Mononuclear cell (primary cell): ENCODE results near the gene PPFIA3. TPM values are rescaled to one million over a fixed set of nuclear protein-coding genes. Genes with fewer than 3 reads are reported as not detected.
A peak's percentile ranks its signal among the peaks of the same experiment; 100 is the strongest.

Experiments
- H3K27me3 ChIP-seq: 2 replicates; pipeline ENCODE4 v1.6.0; 2011; ENCODE audit warnings: low read length, control low read depth; ENCODE audit not compliant: insufficient read depth
- H3K4me1 ChIP-seq: 2 replicates; pipeline ENCODE4 v1.5.1; 2011; ENCODE audit warnings: mild to moderate bottlenecking, low read length, control low read depth; ENCODE audit not compliant: insufficient read depth
- H3K4me3 ChIP-seq: 2 replicates; pipeline ENCODE4 v1.5.1; 2011; ENCODE audit warnings: mild to moderate bottlenecking, low read length, moderate library complexity
- H3K9me3 ChIP-seq: 2 replicates; pipeline ENCODE4 v1.5.1; 2011; ENCODE audit warnings: low read depth, mild to moderate bottlenecking, control low read depth, low read length
- total RNA-seq: library from RNA; depleted of rRNA; stranded (reverse); fragments of >200 nt; gene quantifications from one replicate; pipeline ENCODE4 v1.2.3, GENCODE V29; 2012

Gene PPFIA3
- total RNA-seq, 1 donor, result 1.2 TPM

GRCh38 chr19:49148784-49149651 is 29.7 kb downstream of the PPFIA3 start:
- H3K27me3 ChIP-seq, result peaks cover 44% of the 10 kb centered on the region
- H3K9me3 ChIP-seq, result no peaks in the 10 kb centered on the region
- H3K4me3 ChIP-seq, result no peak overlapping the region
- H3K4me1 ChIP-seq, result peaks cover 33% of the 10 kb centered on the region

GRCh38 chr19:49149652-49150105 is 30.3 kb downstream of the PPFIA3 start:
- H3K27me3 ChIP-seq, result peaks cover 44% of the 10 kb centered on the region
- H3K4me1 ChIP-seq, result peaks cover 33% of the 10 kb centered on the region
- peak overlapping the region; percentile 32 for H3K4me3 ChIP-seq
- H3K9me3 ChIP-seq, result no peaks in the 10 kb centered on the region

GRCh38 chr19:49150106-49150943 is 31.0 kb downstream of the PPFIA3 start:
- no peaks in the 10 kb centered on the region for H3K9me3 ChIP-seq
- H3K27me3 ChIP-seq, result peaks cover 44% of the 10 kb centered on the region
- H3K4me3 ChIP-seq, result peak overlapping the region; percentile 32
- H3K4me1 ChIP-seq, result peaks cover 33% of the 10 kb centered on the region

- peaks cover 44% of the 10 kb centered on the region for H3K27me3 ChIP-seq
- H3K4me3 ChIP-seq, result no peak overlapping the region
- no peaks in the 10 kb centered on the region for H3K9me3 ChIP-seq
- peaks cover 33% of the 10 kb centered on the region for H3K4me1 ChIP-seq
Observed at GRCh38 chr19:49150944-49151243, 31.6 kb downstream of the PPFIA3 start.

- H3K4me1 ChIP-seq, result peaks cover 33% of the 10 kb centered on the region
- no peaks in the 10 kb centered on the region for H3K9me3 ChIP-seq
- no peak overlapping the region for H3K4me3 ChIP-seq
- peaks cover 44% of the 10 kb centered on the region for H3K27me3 ChIP-seq
Observed at GRCh38 chr19:49151267-49152118, 32.1 kb downstream of the PPFIA3 start.

- H3K27me3 ChIP-seq, result peaks cover 44% of the 10 kb centered on the region
- H3K4me3 ChIP-seq, result no peak overlapping the region
- no peaks in the 10 kb centered on the region for H3K9me3 ChIP-seq
- H3K4me1 ChIP-seq, result peaks cover 33% of the 10 kb centered on the region
Observed at GRCh38 chr19:49152119-49152550, 32.8 kb downstream of the PPFIA3 start.

GRCh38 chr19:49153167-49153809 is 33.9 kb downstream of the PPFIA3 start:
- Histone ChIP-seq H3K27me3 (peaks cover 41% of the 10 kb centered on the region), H3K4me3 (no peak overlapping the region), H3K4me1 (peaks cover 40% of the 10 kb centered on the region), H3K9me3 (no peaks in the 10 kb centered on the region)

- peaks cover 37% of the 10 kb centered on the region for H3K27me3 ChIP-seq
- no peak overlapping the region for H3K4me3 ChIP-seq
Observed at GRCh38 chr19:49154279-49154678, 34.9 kb downstream of the PPFIA3 start.

GRCh38 chr19:49155005-49155819 is 35.9 kb downstream of the PPFIA3 start, which contains the start of gene HRC:
Gene HRC, minus strand, starts transcription at chr19:49155396. Its CDS starts 159 bp downstream, at chr19:49155237.
- Histone ChIP-seq H3K27me3 (peaks cover 33% of the 10 kb centered on the region), H3K4me1 (peaks cover 27% of the 10 kb centered on the region), H3K9me3 (no peaks in the 10 kb centered on the region), H3K4me3 (no peak within 1 kb of the TSS)

More at GRCh38 chr19:49154279-49154678, 34.9 kb downstream of the PPFIA3 start:
- Histone ChIP-seq H3K4me1 (peaks cover 37% of the 10 kb centered on the region), H3K9me3 (no peaks in the 10 kb centered on the region)

GRCh38 chr19:49155820-49156346 is 36.5 kb downstream of the PPFIA3 start:
- peaks cover 21% of the 10 kb centered on the region for H3K4me1 ChIP-seq
- H3K4me3 ChIP-seq, result no peak overlapping the region
- H3K27me3 ChIP-seq, result peaks cover 26% of the 10 kb centered on the region
- no peaks in the 10 kb centered on the region for H3K9me3 ChIP-seq

- Histone ChIP-seq H3K4me1 (peaks cover 9% of the 10 kb centered on the region), H3K27me3 (peaks cover 14% of the 10 kb centered on the region), H3K9me3 (no peaks in the 10 kb centered on the region), H3K4me3 (peak within 1 kb of the TSS; percentile 18)
Observed at GRCh38 chr19:49157445-49158224, 38.3 kb downstream of the PPFIA3 start, which contains the start of gene TRPM4. Gene TRPM4, plus strand, starts transcription at chr19:49157792. Its CDS starts 75 bp downstream, at chr19:49157867.

- H3K27me3 ChIP-seq, result peaks cover 14% of the 10 kb centered on the region
Observed at GRCh38 chr19:49160450-49161189, 41.3 kb downstream of the PPFIA3 start.

More at GRCh38 chr19:49160450-49161189, 41.3 kb downstream of the PPFIA3 start:
- no peaks in the 10 kb centered on the region for H3K9me3 ChIP-seq
- H3K4me1 ChIP-seq, result peaks cover 9% of the 10 kb centered on the region
- H3K4me3 ChIP-seq, result no peak overlapping the region
